ENCODE results near the gene PPP2R2B. TPM values are rescaled to one million over a fixed set of nuclear protein-coding genes. Genes with fewer than 3 reads are reported as not detected.
A peak's percentile ranks its signal among the peaks of the same experiment; 100 is the strongest.

PPP2R2B gene
- total RNA-seq, 3 donors from 2014 or later: 0.99 to 5.9 (median 1.2) TPM

GRCh38 chr5:146553446-146553845 lies 325.1 kb downstream of the PPP2R2B start:
- no peaks in the 10 kb centered on the region for H3K9me3 ChIP-seq
- no peaks in the 10 kb centered on the region for H3K36me3 ChIP-seq (ENCODE audit: low read depth)
- TF ChIP-seq CTCF (IDR thresholded peaks at IDR 0.05): no peak
- ATAC-seq (no peak), DNase-seq (no peak)
- no peak overlapping the region for H3K4me3 ChIP-seq
- no peaks in the 10 kb centered on the region for H3K4me1 ChIP-seq (ENCODE audit: low read depth)
- intact Hi-C loops (cut with DNase I, micrococcal nuclease): no loop called here

GRCh38 chr5:146549615-146550014 lies 328.9 kb downstream of the PPP2R2B start:
- no peaks in the 10 kb centered on the region for H3K4me1 ChIP-seq (ENCODE audit: low read depth)
- DNase-seq: no peak

GRCh38 chr5:146548781-146549449 lies 329.6 kb downstream of the PPP2R2B start:
- H3K4me3 ChIP-seq: no peak overlapping the region
- no peaks in the 10 kb centered on the region for H3K36me3 ChIP-seq (ENCODE audit: low read depth)
- intact Hi-C loops (cut with DNase I, micrococcal nuclease): no loop called here
- no peaks in the 10 kb centered on the region for H3K9me3 ChIP-seq
- TF ChIP-seq CTCF (IDR thresholded peaks at IDR 0.05): no peak
- DNase-seq: no peak
- no peaks in the 10 kb centered on the region for H3K4me1 ChIP-seq (ENCODE audit: low read depth)
- no peak for ATAC-seq

More at GRCh38 chr5:146549615-146550014, 328.9 kb downstream of the PPP2R2B start:
- no peak for ATAC-seq
- intact Hi-C loops (cut with DNase I, micrococcal nuclease): no loop called here
- Histone ChIP-seq H3K36me3 (ENCODE audit: low read depth) (no peaks in the 10 kb centered on the region), H3K9me3 (no peaks in the 10 kb centered on the region), H3K4me3 (no peak overlapping the region)
- TF ChIP-seq CTCF (IDR thresholded peaks at IDR 0.05): no peak

- no peaks in the 10 kb centered on the region for H3K36me3 ChIP-seq (ENCODE audit: low read depth)
- H3K9me3 ChIP-seq: no peaks in the 10 kb centered on the region
- H3K4me3 ChIP-seq: no peak overlapping the region
- no peaks in the 10 kb centered on the region for H3K4me1 ChIP-seq (ENCODE audit: low read depth)
- DNase-seq (no peak), ATAC-seq (no peak)
- intact Hi-C loops (cut with DNase I, micrococcal nuclease): loop anchor here (5.0 kb wide), 2 partner anchors 423 to 648 kb away; no protein-coding TSS in a partner anchor
- TF ChIP-seq CTCF (IDR thresholded peaks at IDR 0.05): no peak
Observed at GRCh38 chr5:146544232-146544631, 334.3 kb downstream of the PPP2R2B start.

- peak; percentile 81 for TF ChIP-seq CTCF (IDR thresholded peaks at IDR 0.05)
- Histone ChIP-seq H3K9me3 (no peaks in the 10 kb centered on the region), H3K4me3 (no peak overlapping the region), H3K36me3 (ENCODE audit: low read depth) (no peaks in the 10 kb centered on the region), H3K4me1 (ENCODE audit: low read depth) (no peaks in the 10 kb centered on the region)
- peak; percentile 58 to 85 (median 84) for DNase-seq
- ATAC-seq: peak; percentile 92
- intact Hi-C loops (cut with DNase I, micrococcal nuclease): loop anchor here (5.0 kb wide), 2 partner anchors 425 to 650 kb away; no protein-coding TSS in a partner anchor
Observed at GRCh38 chr5:146541958-146542849, 336.4 kb downstream of the PPP2R2B start.
